Measurements from ENCODE around the gene TMEM132E.

TMEM132E gene

DNA sequence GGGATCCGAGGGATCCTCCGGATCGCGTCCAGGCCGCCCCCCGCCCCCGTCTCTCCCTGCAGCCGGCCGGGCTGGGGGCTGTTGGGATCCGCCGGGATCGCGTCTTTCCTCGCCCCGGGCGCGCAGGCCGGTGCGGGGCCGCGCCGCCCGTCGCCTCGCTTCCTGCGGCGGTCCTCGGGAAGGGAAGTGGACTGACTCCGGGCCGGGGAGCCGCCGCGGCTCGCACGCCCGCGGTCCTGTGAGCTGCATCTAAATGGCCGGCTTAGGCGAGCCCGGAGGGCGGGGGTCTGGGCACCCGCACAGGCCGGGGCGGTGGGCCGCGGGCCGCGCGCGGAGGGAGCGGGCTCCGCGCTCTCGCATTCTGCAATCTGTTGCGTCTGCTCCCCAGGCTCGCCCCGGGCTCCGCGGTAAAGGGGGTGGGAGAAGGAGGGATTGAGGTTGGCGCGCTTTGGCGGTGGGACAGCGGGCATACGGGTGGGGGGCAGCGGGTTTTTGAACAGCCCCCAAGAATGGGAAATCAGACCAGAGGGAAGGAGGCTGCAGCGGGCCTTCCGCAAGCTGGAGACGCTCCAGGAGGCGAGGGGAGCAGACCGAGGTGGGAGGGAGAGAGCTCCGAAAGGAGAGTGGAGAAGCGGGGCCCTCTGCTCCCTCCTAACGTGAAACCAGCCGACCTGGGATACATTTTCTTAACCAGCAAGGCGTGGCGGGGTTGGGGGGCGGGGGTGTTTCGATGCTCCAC lies 2.2 kb downstream of the TMEM132E start:
- H3K4me1 ChIP-seq (ENCODE audit: low read depth, poor library complexity, severe bottlenecking) = no peaks in the 10 kb centered on the region
- no peak overlapping the region for H2AFZ ChIP-seq (ENCODE audit: low read depth)
- H3K27ac ChIP-seq = no peak overlapping the region
- TF ChIP-seq, protein P1, sequence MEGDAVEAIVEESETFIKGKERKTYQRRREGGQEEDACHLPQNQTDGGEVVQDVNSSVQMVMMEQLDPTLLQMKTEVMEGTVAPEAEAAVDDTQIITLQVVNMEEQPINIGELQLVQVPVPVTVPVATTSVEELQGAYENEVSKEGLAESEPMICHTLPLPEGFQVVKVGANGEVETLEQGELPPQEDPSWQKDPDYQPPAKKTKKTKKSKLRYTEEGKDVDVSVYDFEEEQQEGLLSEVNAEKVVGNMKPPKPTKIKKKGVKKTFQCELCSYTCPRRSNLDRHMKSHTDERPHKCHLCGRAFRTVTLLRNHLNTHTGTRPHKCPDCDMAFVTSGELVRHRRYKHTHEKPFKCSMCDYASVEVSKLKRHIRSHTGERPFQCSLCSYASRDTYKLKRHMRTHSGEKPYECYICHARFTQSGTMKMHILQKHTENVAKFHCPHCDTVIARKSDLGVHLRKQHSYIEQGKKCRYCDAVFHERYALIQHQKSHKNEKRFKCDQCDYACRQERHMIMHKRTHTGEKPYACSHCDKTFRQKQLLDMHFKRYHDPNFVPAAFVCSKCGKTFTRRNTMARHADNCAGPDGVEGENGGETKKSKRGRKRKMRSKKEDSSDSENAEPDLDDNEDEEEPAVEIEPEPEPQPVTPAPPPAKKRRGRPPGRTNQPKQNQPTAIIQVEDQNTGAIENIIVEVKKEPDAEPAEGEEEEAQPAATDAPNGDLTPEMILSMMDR (conservative IDR thresholded peaks at IDR 0.05; ENCODE audit: low read depth, low read length) = no peak
- no peaks in the 10 kb centered on the region for H3K36me3 ChIP-seq (ENCODE audit: insufficient read depth)
- H3K9ac ChIP-seq = no peak overlapping the region
- no peaks in the 10 kb centered on the region for H3K79me2 ChIP-seq (ENCODE audit: insufficient read depth, low read depth)
- no peak overlapping the region for H3K4me2 ChIP-seq
- peaks cover 44% of the 10 kb centered on the region for H3K27me3 ChIP-seq (ENCODE audit: insufficient read depth, low read depth)
- H3K4me3 ChIP-seq (IDR thresholded peaks at IDR 0.05; ENCODE audit: insufficient read depth, low read depth, low read length) = no peak overlapping the region
- no peaks in the 10 kb centered on the region for H4K20me1 ChIP-seq (ENCODE audit: insufficient read depth)

DNA sequence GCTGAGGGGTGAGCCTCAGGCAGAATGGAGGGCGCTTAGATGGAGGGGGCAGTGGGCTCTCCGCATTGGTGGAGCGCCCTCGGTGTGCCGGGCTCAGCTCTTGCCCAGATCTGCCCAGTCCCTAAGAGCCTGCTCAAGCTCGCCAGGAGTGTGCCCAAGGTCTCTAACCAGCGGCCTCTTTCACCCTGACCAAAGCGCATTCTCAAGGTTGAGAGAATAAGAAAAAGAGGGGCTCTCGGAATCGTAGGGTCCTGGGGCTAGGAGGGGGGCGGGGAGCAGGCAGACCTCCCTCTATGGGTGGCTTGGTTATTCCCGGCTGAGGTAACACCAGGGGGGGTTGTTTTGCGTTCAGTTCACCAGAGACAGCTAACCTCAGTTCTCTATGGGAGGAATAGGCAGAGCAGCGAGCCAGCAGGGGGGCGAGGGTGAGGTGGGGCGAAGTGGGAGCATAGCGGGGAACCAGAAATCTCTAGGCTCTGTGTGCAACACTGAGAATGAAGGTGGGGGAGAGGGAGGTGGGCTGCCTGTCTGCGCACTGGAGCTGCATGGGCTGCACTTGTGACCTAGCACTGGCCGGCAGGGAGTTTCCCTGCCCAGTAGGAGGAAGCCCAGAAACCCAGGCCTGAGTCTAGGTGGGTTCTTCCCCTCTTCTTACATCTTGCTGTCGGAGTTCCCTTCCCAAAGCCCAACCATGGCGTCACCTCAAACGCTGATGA lies 3.0 kb downstream of the TMEM132E start:
- Histone ChIP-seq H4K20me1 (ENCODE audit: insufficient read depth) (no peaks in the 10 kb centered on the region), H3K27me3 (ENCODE audit: insufficient read depth, low read depth) (peaks cover 44% of the 10 kb centered on the region), H3K4me1 (ENCODE audit: low read depth, poor library complexity, severe bottlenecking) (no peaks in the 10 kb centered on the region), H3K9ac (no peak overlapping the region), H3K36me3 (ENCODE audit: insufficient read depth) (no peaks in the 10 kb centered on the region), H3K27ac (no peak overlapping the region), H2AFZ (ENCODE audit: low read depth) (no peak overlapping the region), H3K4me3 (IDR thresholded peaks at IDR 0.05; ENCODE audit: insufficient read depth, low read depth, low read length) (no peak overlapping the region), H3K4me2 (no peak overlapping the region), H3K79me2 (ENCODE audit: insufficient read depth, low read depth) (no peaks in the 10 kb centered on the region)
- TF ChIP-seq, protein P1 (conservative IDR thresholded peaks at IDR 0.05; ENCODE audit: low read depth, low read length) = no peak

DNA sequence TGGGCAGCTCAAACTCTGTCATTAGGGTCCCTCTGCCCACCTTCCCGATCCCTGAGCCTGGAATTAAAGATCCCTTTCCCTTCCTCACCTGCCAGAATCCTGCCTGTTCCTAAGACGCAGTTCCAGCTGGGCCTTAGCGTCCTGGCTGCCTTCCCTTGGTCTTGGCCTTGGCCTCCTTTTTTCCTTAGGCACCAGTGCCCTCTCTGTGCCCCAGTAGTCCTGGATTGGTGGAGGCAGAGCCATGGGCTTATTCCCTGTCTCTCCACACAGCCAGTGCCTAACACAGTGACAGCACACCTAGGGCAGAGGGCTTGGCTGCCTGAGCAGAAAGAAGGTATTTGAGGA lies 3.5 kb downstream of the TMEM132E start:
- H3K9ac ChIP-seq = no peak overlapping the region
- no peaks in the 10 kb centered on the region for H4K20me1 ChIP-seq (ENCODE audit: insufficient read depth)
- no peaks in the 10 kb centered on the region for H3K36me3 ChIP-seq (ENCODE audit: insufficient read depth)
- no peak overlapping the region for H3K27ac ChIP-seq
- no peak overlapping the region for H2AFZ ChIP-seq (ENCODE audit: low read depth)
- peaks cover 44% of the 10 kb centered on the region for H3K27me3 ChIP-seq (ENCODE audit: insufficient read depth, low read depth)
- no peak overlapping the region for H3K4me3 ChIP-seq (IDR thresholded peaks at IDR 0.05; ENCODE audit: insufficient read depth, low read depth, low read length)
- no peaks in the 10 kb centered on the region for H3K4me1 ChIP-seq (ENCODE audit: low read depth, poor library complexity, severe bottlenecking)
- H3K4me2 ChIP-seq = no peak overlapping the region
- no peaks in the 10 kb centered on the region for H3K79me2 ChIP-seq (ENCODE audit: insufficient read depth, low read depth)
- TF ChIP-seq, protein P1 (conservative IDR thresholded peaks at IDR 0.05; ENCODE audit: low read depth, low read length) = no peak

DNA sequence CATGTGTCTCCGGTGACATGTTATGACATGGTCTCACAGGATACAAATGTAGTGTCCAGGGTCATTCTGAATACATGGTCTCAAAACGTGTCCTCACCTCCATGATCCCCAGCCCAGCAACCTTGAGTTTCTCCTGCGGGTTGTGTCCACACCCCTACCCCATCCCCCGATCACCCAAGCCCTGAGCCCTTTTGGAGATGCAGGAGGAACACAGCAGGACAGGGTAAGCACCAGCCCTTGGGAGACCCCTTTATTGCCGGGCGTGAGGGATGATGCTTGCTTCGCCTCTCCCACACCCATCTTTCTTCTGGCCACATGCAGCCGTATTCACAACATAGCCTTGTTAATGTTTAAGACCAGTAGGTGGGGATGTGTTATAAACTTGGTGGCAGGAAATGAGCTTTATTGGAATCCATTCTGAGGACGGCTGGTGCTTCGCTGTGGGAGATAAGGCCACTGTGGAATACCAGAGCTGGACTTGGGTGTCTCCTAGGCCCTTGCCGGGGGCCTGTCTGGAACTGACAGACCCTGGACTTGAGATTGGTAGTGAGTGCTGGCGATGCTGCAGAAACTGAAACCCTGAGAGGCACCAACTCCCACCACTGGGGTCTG lies 5.5 kb downstream of the TMEM132E start:
- Histone ChIP-seq H3K27ac (no peak overlapping the region), H2AFZ (ENCODE audit: low read depth) (no peak overlapping the region), H3K4me3 (IDR thresholded peaks at IDR 0.05; ENCODE audit: insufficient read depth, low read depth, low read length) (no peak overlapping the region), H3K36me3 (ENCODE audit: insufficient read depth) (no peaks in the 10 kb centered on the region), H4K20me1 (ENCODE audit: insufficient read depth) (no peaks in the 10 kb centered on the region), H3K4me2 (no peak overlapping the region), H3K4me1 (ENCODE audit: low read depth, poor library complexity, severe bottlenecking) (no peaks in the 10 kb centered on the region), H3K79me2 (ENCODE audit: insufficient read depth, low read depth) (no peaks in the 10 kb centered on the region), H3K9ac (no peak overlapping the region), H3K27me3 (ENCODE audit: insufficient read depth, low read depth) (peaks cover 32% of the 10 kb centered on the region)
- TF ChIP-seq, protein P1 (conservative IDR thresholded peaks at IDR 0.05; ENCODE audit: low read depth, low read length) = no peak
